CD14-positive monocyte (primary cell): ENCODE measurements around the gene RBM43. TPM values are rescaled to one million over a fixed set of nuclear protein-coding genes. Genes with fewer than 3 reads are reported as not detected.

ENCODE experiments used
- DNase-seq, 3 donors: peaks; one replicate each; pipeline ENCODE4 v3.0.0-alpha.2; 2011 to 2022
- H2AFZ ChIP-seq: 2 replicates; pipeline ENCODE4 v1.6.0; 2012; ENCODE audit warnings: mild to moderate bottlenecking, low read depth, low read length, inconsistent platforms; ENCODE audit not compliant: insufficient read depth, poor library complexity, severe bottlenecking
- H3K27ac ChIP-seq, 2 donors: 1 replicate in 1 of 2; 2 replicates in 1 of 2; pipeline ENCODE4 v1.5.1; 2012 to 2013; ENCODE audit warnings: low read length in 2 of 2, control low read depth in 1 of 2, inconsistent platforms in 1 of 2, low read depth in 1 of 2, mild to moderate bottlenecking in 1 of 2
- H3K27me3 ChIP-seq, 2 donors: one replicate each; pipeline versions ENCODE4 v1.6.0 to v1.6.1; 2011 to 2013; ENCODE audit warnings: low read length in 2 of 2; ENCODE audit not compliant: control insufficient read depth in 2 of 2, insufficient read depth in 2 of 2
- H3K36me3 ChIP-seq, 2 donors: replicated peaks in 1 of 2; 1 replicate in 1 of 2; 2 replicates in 1 of 2; pipeline versions ENCODE4 v1.5.1 to v1.6.1; 2012 to 2013; ENCODE audit warnings: low read length in 2 of 2, control low read depth in 1 of 2, inconsistent platforms in 1 of 2, mild to moderate bottlenecking in 1 of 2; ENCODE audit not compliant: insufficient read depth in 2 of 2, control insufficient read depth in 1 of 2
- H3K4me1 ChIP-seq, 2 donors: 1 replicate in 1 of 2; 2 replicates in 1 of 2; pipeline versions ENCODE4 v1.5.1 to v1.6.1; 2012 to 2013; ENCODE audit warnings: low read length in 2 of 2, control low read depth in 1 of 2, inconsistent platforms in 1 of 2, mild to moderate bottlenecking in 1 of 2, moderate library complexity in 1 of 2; ENCODE audit not compliant: insufficient read depth in 2 of 2, control insufficient read depth in 1 of 2
- H3K4me2 ChIP-seq: replicated peaks from 2 replicates; pipeline ENCODE3; 2012; ENCODE audit warnings: low read length, moderate library complexity, mild to moderate bottlenecking; ENCODE audit not compliant: poor library complexity, severe bottlenecking; ENCODE audit errors: extremely low read depth
- H3K4me3 ChIP-seq, 3 experiments: fragments of 200-600 bp in 1 of 3; sonication (generic) in 1 of 3; replicated peaks in 1 of 3; 1 replicate in 2 of 3; 2 replicates in 1 of 3; pipeline ENCODE4 v1.5.1; 2011 to 2013; ENCODE audit warnings: low read length in 3 of 3, mild to moderate bottlenecking in 3 of 3, control low read depth in 2 of 3, low read depth in 2 of 3, inconsistent platforms in 1 of 3, moderate library complexity in 1 of 3
- H3K79me2 ChIP-seq: 2 replicates; pipeline ENCODE4 v1.6.0; 2012; ENCODE audit warnings: mild to moderate bottlenecking, control low read depth, inconsistent platforms, low read length, moderate library complexity; ENCODE audit not compliant: insufficient read depth
- H3K9ac ChIP-seq: 2 replicates; pipeline ENCODE4 v1.6.0; 2017; ENCODE audit warnings: low read length, mild to moderate bottlenecking; ENCODE audit not compliant: insufficient read depth, poor library complexity, severe bottlenecking
- H3K9me3 ChIP-seq, 2 donors: replicated peaks in 1 of 2; 1 replicate in 1 of 2; 2 replicates in 1 of 2; pipeline versions ENCODE4 v1.5.1 to v1.6.1; 2012 to 2013; ENCODE audit warnings: low read length in 2 of 2, control low read depth in 1 of 2; ENCODE audit not compliant: control insufficient read depth in 1 of 2, insufficient read depth in 1 of 2
- H4K20me1 ChIP-seq: 2 replicates; pipeline ENCODE4 v1.6.0; 2012; ENCODE audit warnings: mild to moderate bottlenecking, low read length, control low read depth, moderate library complexity; ENCODE audit not compliant: insufficient read depth
- H3K27ac Mint-ChIP-seq, 7 donors: one replicate each; pipeline ENCODE4 v1.8.0; 2020; ENCODE audit warnings: mild to moderate bottlenecking in 7 of 7, mixed read lengths in 7 of 7, moderate library complexity in 6 of 7, inconsistent platforms in 2 of 7
- H3K27me3 Mint-ChIP-seq, 3 donors: one replicate each; pipeline ENCODE4 v1.8.0; 2021 to 2022; ENCODE audit warnings: low read depth in 3 of 3, mild to moderate bottlenecking in 3 of 3, mixed read lengths in 3 of 3, moderate library complexity in 3 of 3, inconsistent platforms in 1 of 3
- H3K36me3 Mint-ChIP-seq, 2 donors: one replicate each; pipeline ENCODE4 v1.8.0; 2020; ENCODE audit warnings: mixed read lengths in 2 of 2, inconsistent platforms in 1 of 2, mild to moderate bottlenecking in 1 of 2
- H3K4me1 Mint-ChIP-seq: one replicate; pipeline ENCODE4 v1.8.0; 2020; ENCODE audit warnings: mild to moderate bottlenecking, mixed read lengths
- H3K4me3 Mint-ChIP-seq, 2 donors: one replicate each; pipeline ENCODE4 v1.8.0; 2020; ENCODE audit warnings: mild to moderate bottlenecking in 2 of 2, mixed read lengths in 2 of 2, moderate library complexity in 1 of 2
- H3K9me3 Mint-ChIP-seq, 7 donors: one replicate each; pipeline ENCODE4 v1.8.0; 2020 to 2022; ENCODE audit warnings: mixed read lengths in 7 of 7, mild to moderate bottlenecking in 6 of 7, moderate library complexity in 6 of 7, inconsistent platforms in 2 of 7
- WGBS: methylation state at CpG from one replicate; pipeline ENCODE4 v1.1.5; 2013; ENCODE audit warnings: missing lambda C conversion rate; ENCODE audit not compliant: insufficient coverage; 5-methylcytosine and 5-hydroxymethylcytosine counted together
- intact Hi-C, 2 donors: fragments of 100-400 bp; cut with micrococcal nuclease; formaldehyde crosslinking; loops; one replicate each; pipeline versions ENCODE4 v1.15.0 to v1.15.1; 2023
- polyA plus RNA-seq, 3 donors: library from polyadenylated mRNA; depleted of rRNA in 1 of 3; unstranded in 2 of 3; stranded (reverse) in 1 of 3; fragments of 300-500 nt in 2 of 3; fragments of >200 nt in 1 of 3; fragmentation: Illumina TruSeq in 2 of 3; gene quantifications; 1 replicate in 2 of 3; 2 replicates in 1 of 3; pipeline ENCODE4 v1.2.3, GENCODE V29; 2012 to 2021
- TF ChIP-seq, protein P1 (sequence below): fragments of 200-600 bp; IDR thresholded peaks from one replicate; pipeline ENCODE4 v1.8.0; 2022; ENCODE audit warnings: antibody characterized with exemption, mild to moderate bottlenecking

The RBM43 gene
- polyA plus RNA-seq, 3 donors = 0.24 to 2.6 (median 0.38) TPM

GRCh38 chr2:151271824-151272223 is 10.2 kb upstream of the RBM43 start:
- Mint-ChIP-seq H3K4me1 (no peaks in the 10 kb centered on the region), H3K9me3 (peaks cover 0 to 4% (median 0%) of the 10 kb centered on the region in 7 donors), H3K27ac (no peak overlapping the region), H3K27me3 (no peaks in the 10 kb centered on the region), H3K4me3 (no peak overlapping the region), H3K36me3 (peaks cover 59 to 78% of the 10 kb centered on the region in 2 donors)
- Histone ChIP-seq H3K9me3 (no peaks in the 10 kb centered on the region), H3K36me3 (peaks cover 63 to 73% of the 10 kb centered on the region in 2 donors), H3K4me2 (no peak overlapping the region), H2AFZ (no peak overlapping the region), H3K27me3 (no peaks in the 10 kb centered on the region), H3K4me3 (no peak overlapping the region), H3K79me2 (no peaks in the 10 kb centered on the region), H4K20me1 (peaks cover 9% of the 10 kb centered on the region), H3K27ac (no peak overlapping the region), H3K4me1 (no peaks in the 10 kb centered on the region), H3K9ac (no peak overlapping the region)
- DNase-seq = no peak
- TF ChIP-seq, protein P1, sequence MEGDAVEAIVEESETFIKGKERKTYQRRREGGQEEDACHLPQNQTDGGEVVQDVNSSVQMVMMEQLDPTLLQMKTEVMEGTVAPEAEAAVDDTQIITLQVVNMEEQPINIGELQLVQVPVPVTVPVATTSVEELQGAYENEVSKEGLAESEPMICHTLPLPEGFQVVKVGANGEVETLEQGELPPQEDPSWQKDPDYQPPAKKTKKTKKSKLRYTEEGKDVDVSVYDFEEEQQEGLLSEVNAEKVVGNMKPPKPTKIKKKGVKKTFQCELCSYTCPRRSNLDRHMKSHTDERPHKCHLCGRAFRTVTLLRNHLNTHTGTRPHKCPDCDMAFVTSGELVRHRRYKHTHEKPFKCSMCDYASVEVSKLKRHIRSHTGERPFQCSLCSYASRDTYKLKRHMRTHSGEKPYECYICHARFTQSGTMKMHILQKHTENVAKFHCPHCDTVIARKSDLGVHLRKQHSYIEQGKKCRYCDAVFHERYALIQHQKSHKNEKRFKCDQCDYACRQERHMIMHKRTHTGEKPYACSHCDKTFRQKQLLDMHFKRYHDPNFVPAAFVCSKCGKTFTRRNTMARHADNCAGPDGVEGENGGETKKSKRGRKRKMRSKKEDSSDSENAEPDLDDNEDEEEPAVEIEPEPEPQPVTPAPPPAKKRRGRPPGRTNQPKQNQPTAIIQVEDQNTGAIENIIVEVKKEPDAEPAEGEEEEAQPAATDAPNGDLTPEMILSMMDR = no peak
- intact Hi-C loops = loop anchor here in 1 of 2 donors (10.0 kb wide), 1 partner anchor 173 kb away; no protein-coding TSS in a partner anchor

GRCh38 chr2:151269798-151270568 is 8.3 kb upstream of the RBM43 start:
- intact Hi-C loops = loop anchor here in 1 of 2 donors (10.0 kb wide), 1 partner anchor 175 kb away; no protein-coding TSS in a partner anchor
- Histone ChIP-seq H3K9me3 (no peaks in the 10 kb centered on the region), H3K4me2 (no peak overlapping the region), H3K79me2 (no peaks in the 10 kb centered on the region), H3K36me3 (peaks cover 44 to 55% of the 10 kb centered on the region in 2 donors), H3K4me1 (no peaks in the 10 kb centered on the region), H4K20me1 (peaks cover 9% of the 10 kb centered on the region), H3K9ac (no peak overlapping the region), H3K4me3 (no peak overlapping the region), H3K27me3 (no peaks in the 10 kb centered on the region), H2AFZ (no peak overlapping the region), H3K27ac (no peak overlapping the region)
- TF ChIP-seq, protein P1 = no peak
- H3K36me3 Mint-ChIP-seq = peaks cover 41 to 60% of the 10 kb centered on the region in 2 donors
- DNase-seq = no peak
- H3K9me3 Mint-ChIP-seq = peaks cover 0 to 4% (median 0%) of the 10 kb centered on the region in 7 donors
- H3K27me3 Mint-ChIP-seq = peaks cover 0 to 1% (median 0%) of the 10 kb centered on the region in 3 donors
- H3K4me1 Mint-ChIP-seq = no peaks in the 10 kb centered on the region
- H3K27ac Mint-ChIP-seq = no peak overlapping the region
- 100% methylated on average over 1 of the region's 3 CpGs for WGBS
- H3K4me3 Mint-ChIP-seq = no peak overlapping the region
